ENCODE data around the gene THNSL1. TPM values are rescaled to one million over a fixed set of nuclear protein-coding genes. Genes with fewer than 3 reads are reported as not detected.

THNSL1 gene
- total RNA-seq, 1 experiment from 2014 or later = 5.5 TPM

DNA sequence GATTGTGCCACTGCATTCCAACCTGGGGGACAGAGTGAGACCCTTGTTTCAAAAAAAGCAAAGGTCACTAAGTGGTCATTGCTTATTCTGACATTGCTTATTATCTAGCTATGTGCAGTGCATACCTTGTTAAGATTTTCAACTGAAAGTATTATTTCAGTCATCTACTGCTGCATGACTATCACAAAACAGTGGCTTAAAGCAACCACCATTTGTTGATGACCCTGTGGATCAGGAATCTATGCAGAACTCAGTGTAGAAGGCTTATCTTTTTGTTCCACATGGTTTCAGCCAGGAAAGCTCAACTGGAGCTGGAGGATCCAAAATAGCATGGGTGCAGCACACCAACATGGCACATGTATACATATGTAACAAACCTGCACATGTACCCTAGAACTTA is 23.1 kb downstream of the THNSL1 start:
- TF ChIP-seq ESRRA (CRISPR knock-in tag; IDR thresholded peaks at IDR 0.05; ENCODE audit: borderline replicate concordance) = no peak
- no peak for TF ChIP-seq NR3C1 (CRISPR knock-in tag; conservative IDR thresholded peaks at IDR 0.05; ENCODE audit: low read depth)
- TF ChIP-seq GTF2I (CRISPR knock-in tag; conservative IDR thresholded peaks at IDR 0.05) = no peak
- TF ChIP-seq, protein P1, sequence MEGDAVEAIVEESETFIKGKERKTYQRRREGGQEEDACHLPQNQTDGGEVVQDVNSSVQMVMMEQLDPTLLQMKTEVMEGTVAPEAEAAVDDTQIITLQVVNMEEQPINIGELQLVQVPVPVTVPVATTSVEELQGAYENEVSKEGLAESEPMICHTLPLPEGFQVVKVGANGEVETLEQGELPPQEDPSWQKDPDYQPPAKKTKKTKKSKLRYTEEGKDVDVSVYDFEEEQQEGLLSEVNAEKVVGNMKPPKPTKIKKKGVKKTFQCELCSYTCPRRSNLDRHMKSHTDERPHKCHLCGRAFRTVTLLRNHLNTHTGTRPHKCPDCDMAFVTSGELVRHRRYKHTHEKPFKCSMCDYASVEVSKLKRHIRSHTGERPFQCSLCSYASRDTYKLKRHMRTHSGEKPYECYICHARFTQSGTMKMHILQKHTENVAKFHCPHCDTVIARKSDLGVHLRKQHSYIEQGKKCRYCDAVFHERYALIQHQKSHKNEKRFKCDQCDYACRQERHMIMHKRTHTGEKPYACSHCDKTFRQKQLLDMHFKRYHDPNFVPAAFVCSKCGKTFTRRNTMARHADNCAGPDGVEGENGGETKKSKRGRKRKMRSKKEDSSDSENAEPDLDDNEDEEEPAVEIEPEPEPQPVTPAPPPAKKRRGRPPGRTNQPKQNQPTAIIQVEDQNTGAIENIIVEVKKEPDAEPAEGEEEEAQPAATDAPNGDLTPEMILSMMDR (IDR thresholded peaks at IDR 0.05) = no peak
- TF ChIP-seq JUN (CRISPR knock-in tag; IDR thresholded peaks at IDR 0.05) = no peak
- no peak for TF ChIP-seq OVOL2 (CRISPR knock-in tag; IDR thresholded peaks at IDR 0.05; ENCODE audit: borderline replicate concordance)
- no peak for TF ChIP-seq ZNF232 (CRISPR knock-in tag; IDR thresholded peaks at IDR 0.05)
- TF ChIP-seq, protein P2, sequence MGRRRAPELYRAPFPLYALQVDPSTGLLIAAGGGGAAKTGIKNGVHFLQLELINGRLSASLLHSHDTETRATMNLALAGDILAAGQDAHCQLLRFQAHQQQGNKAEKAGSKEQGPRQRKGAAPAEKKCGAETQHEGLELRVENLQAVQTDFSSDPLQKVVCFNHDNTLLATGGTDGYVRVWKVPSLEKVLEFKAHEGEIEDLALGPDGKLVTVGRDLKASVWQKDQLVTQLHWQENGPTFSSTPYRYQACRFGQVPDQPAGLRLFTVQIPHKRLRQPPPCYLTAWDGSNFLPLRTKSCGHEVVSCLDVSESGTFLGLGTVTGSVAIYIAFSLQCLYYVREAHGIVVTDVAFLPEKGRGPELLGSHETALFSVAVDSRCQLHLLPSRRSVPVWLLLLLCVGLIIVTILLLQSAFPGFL (CRISPR knock-in tag; IDR thresholded peaks at IDR 0.05; ENCODE audit: borderline replicate concordance) = no peak
- no peak for TF ChIP-seq TEAD4 (CRISPR knock-in tag; IDR thresholded peaks at IDR 0.05)
- TF ChIP-seq, protein P3, sequence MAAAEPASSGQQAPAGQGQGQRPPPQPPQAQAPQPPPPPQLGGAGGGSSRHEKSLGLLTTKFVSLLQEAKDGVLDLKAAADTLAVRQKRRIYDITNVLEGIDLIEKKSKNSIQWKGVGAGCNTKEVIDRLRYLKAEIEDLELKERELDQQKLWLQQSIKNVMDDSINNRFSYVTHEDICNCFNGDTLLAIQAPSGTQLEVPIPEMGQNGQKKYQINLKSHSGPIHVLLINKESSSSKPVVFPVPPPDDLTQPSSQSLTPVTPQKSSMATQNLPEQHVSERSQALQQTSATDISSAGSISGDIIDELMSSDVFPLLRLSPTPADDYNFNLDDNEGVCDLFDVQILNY (CRISPR knock-in tag; IDR thresholded peaks at IDR 0.05) = no peak
- TF ChIP-seq KAT7 (CRISPR knock-in tag; IDR thresholded peaks at IDR 0.05; ENCODE audit: borderline replicate concordance) = no peak
- TF ChIP-seq, protein P4, sequence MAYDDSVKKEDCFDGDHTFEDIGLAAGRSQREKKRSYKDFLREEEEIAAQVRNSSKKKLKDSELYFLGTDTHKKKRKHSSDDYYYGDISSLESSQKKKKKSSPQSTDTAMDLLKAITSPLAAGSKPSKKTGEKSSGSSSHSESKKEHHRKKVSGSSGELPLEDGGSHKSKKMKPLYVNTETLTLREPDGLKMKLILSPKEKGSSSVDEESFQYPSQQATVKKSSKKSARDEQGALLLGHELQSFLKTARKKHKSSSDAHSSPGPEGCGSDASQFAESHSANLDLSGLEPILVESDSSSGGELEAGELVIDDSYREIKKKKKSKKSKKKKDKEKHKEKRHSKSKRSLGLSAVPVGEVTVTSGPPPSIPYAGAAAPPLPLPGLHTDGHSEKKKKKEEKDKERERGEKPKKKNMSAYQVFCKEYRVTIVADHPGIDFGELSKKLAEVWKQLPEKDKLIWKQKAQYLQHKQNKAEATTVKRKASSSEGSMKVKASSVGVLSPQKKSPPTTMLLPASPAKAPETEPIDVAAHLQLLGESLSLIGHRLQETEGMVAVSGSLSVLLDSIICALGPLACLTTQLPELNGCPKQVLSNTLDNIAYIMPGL (CRISPR knock-in tag; IDR thresholded peaks at IDR 0.05) = no peak
- TF ChIP-seq ZBTB21 (CRISPR knock-in tag; IDR thresholded peaks at IDR 0.05; ENCODE audit: borderline replicate concordance) = no peak
- TF ChIP-seq, protein P5, sequence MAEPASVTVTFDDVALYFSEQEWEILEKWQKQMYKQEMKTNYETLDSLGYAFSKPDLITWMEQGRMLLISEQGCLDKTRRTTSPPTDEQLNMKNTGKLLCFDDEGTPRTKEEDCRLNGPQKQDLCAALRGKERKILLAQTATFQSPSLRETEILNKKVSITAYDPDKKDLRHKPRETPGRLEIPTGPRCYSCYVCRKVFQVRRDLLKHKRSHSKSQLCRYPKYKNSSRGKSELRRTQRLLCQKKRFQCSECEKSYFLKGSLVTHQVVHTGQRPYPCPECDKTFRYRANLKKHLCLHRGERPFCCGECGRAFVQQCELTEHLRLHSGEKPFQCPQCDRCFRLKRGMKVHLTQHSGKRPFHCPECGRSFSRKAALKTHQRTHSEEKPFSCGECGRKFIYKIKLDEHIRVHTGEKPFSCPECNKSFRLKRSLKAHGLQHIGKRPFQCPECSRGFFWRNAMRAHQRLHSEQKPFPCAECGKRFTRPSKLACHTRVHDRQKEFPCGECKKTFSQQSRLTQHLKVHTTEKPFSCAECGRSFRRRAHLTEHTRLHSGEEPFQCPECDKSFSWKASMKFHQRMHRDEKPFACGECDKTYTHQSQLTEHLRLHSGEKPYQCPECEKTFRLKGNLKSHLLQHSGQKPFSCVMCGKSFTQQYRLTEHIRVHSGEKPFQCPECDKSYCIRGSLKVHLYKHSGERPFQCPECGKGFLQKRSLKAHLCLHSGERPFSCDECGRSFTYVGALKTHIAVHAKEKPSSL (CRISPR knock-in tag; conservative IDR thresholded peaks at IDR 0.05) = no peak
- no peak for TF ChIP-seq FOXK1 (CRISPR knock-in tag; IDR thresholded peaks at IDR 0.05)
- TF ChIP-seq CBFB (CRISPR knock-in tag; IDR thresholded peaks at IDR 0.05; ENCODE audit: low read depth) = no peak
- Mint-ChIP-seq H3K4me1 (no peaks in the 10 kb centered on the region), H3K9me3 (no peaks in the 10 kb centered on the region), H3K27me3 (ENCODE audit: low read depth) (no peaks in the 10 kb centered on the region), H3K4me3 (no peak overlapping the region), H3K36me3 (no peaks in the 10 kb centered on the region), H3K27ac (no peak overlapping the region)
- no peak for DNase-seq (ENCODE audit: low spot score)
- no peak for ATAC-seq
- ChIA-PET CTCF (interaction anchor here (0.7 kb wide), 1 partner anchor 24 kb away, joined by 4 read pairs; the partner anchor contains the start of gene ENKUR), POLR2A (interaction anchor here (0.7 kb wide), 1 partner anchor 130 kb away, joined by 4 read pairs; no protein-coding TSS in a partner anchor)

DNA sequence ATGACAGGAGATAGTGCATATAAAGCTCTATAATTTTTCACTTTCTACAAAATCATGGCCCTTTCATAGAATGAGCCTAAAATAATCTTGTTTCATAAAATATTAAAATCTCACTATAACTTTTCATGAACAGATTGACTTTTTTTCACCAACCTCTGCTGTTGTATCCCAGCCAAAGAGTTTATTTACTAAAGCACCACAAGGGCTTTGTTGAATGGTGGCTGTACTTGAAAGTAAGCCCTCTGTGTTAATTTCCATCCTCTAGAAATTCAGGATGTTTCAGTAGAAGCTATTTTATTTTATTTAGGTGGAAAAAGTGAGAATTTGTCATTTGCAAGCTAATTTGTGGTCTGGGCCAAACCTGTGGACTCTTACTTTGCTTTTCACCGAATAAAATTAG is 30.2 kb downstream of the THNSL1 start:
- H3K4me1 Mint-ChIP-seq = no peaks in the 10 kb centered on the region
- H3K27ac Mint-ChIP-seq = no peak overlapping the region
- POLR2A ChIA-PET = no interaction called here
- no peak overlapping the region for H3K4me3 Mint-ChIP-seq
- ATAC-seq = no peak
- CTCF ChIA-PET = no interaction called here
- DNase-seq (ENCODE audit: low spot score) = no peak
- no peaks in the 10 kb centered on the region for H3K27me3 Mint-ChIP-seq (ENCODE audit: low read depth)
- H3K36me3 Mint-ChIP-seq = no peaks in the 10 kb centered on the region
- peaks cover 12% of the 10 kb centered on the region for H3K9me3 Mint-ChIP-seq
- TF ChIP-seq ETV6 (CRISPR knock-in tag; IDR thresholded peaks at IDR 0.05) = no peak
- no peak for TF ChIP-seq NR3C1 (CRISPR knock-in tag; conservative IDR thresholded peaks at IDR 0.05; ENCODE audit: low read depth)
- TF ChIP-seq, protein P6, sequence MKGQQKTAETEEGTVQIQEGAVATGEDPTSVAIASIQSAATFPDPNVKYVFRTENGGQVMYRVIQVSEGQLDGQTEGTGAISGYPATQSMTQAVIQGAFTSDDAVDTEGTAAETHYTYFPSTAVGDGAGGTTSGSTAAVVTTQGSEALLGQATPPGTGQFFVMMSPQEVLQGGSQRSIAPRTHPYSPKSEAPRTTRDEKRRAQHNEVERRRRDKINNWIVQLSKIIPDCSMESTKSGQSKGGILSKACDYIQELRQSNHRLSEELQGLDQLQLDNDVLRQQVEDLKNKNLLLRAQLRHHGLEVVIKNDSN (CRISPR knock-in tag; IDR thresholded peaks at IDR 0.05) = no peak
- TF ChIP-seq, protein P7, sequence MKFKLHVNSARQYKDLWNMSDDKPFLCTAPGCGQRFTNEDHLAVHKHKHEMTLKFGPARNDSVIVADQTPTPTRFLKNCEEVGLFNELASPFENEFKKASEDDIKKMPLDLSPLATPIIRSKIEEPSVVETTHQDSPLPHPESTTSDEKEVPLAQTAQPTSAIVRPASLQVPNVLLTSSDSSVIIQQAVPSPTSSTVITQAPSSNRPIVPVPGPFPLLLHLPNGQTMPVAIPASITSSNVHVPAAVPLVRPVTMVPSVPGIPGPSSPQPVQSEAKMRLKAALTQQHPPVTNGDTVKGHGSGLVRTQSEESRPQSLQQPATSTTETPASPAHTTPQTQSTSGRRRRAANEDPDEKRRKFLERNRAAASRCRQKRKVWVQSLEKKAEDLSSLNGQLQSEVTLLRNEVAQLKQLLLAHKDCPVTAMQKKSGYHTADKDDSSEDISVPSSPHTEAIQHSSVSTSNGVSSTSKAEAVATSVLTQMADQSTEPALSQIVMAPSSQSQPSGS (CRISPR knock-in tag; IDR thresholded peaks at IDR 0.05; ENCODE audit: borderline replicate concordance, low read depth) = no peak
- TF ChIP-seq NFE2L1 (CRISPR knock-in tag; IDR thresholded peaks at IDR 0.05) = no peak
- no peak for TF ChIP-seq ZNF671 (CRISPR knock-in tag; IDR thresholded peaks at IDR 0.05)
- no peak for TF ChIP-seq GRHL2 (CRISPR knock-in tag; IDR thresholded peaks at IDR 0.05; ENCODE audit: insufficient replicate concordance, severe bottlenecking)
- TF ChIP-seq FOXP1 (CRISPR knock-in tag; IDR thresholded peaks at IDR 0.05; ENCODE audit: borderline replicate concordance) = no peak
- TF ChIP-seq RORB (CRISPR knock-in tag; IDR thresholded peaks at IDR 0.05) = no peak
- TF ChIP-seq, protein P8, sequence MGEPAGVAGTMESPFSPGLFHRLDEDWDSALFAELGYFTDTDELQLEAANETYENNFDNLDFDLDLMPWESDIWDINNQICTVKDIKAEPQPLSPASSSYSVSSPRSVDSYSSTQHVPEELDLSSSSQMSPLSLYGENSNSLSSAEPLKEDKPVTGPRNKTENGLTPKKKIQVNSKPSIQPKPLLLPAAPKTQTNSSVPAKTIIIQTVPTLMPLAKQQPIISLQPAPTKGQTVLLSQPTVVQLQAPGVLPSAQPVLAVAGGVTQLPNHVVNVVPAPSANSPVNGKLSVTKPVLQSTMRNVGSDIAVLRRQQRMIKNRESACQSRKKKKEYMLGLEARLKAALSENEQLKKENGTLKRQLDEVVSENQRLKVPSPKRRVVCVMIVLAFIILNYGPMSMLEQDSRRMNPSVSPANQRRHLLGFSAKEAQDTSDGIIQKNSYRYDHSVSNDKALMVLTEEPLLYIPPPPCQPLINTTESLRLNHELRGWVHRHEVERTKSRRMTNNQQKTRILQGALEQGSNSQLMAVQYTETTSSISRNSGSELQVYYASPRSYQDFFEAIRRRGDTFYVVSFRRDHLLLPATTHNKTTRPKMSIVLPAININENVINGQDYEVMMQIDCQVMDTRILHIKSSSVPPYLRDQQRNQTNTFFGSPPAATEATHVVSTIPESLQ (CRISPR knock-in tag; IDR thresholded peaks at IDR 0.05) = no peak

Measured in WTC11 (cell line).